Transverse colon (tissue), 4 donors: ENCODE data around the gene HCLS1.

Experiments used
- POLR2A ChIP-seq: fragments of 450-650 bp; IDR thresholded peaks from one replicate; pipeline ENCODE4 v1.6.1; 2016; ENCODE audit warnings: antibody characterized with exemption, mild to moderate bottlenecking, moderate library complexity
- POLR2AphosphoS5 ChIP-seq, 3 donors: sonication (generic); formaldehyde crosslinking; IDR thresholded peaks; one replicate each; pipeline ENCODE4 v1.6.1; 2016; ENCODE audit warnings: antibody characterized with exemption in 3 of 3
- TF ChIP-seq, protein P1 (sequence below), 5 experiments: fragments of 200-600 bp in 3 of 5; fragments of 450-650 bp in 2 of 5; sonication (generic) in 3 of 5; IDR thresholded peaks; 1 replicate in 2 of 5; 2 replicates in 3 of 5; pipeline ENCODE4 v1.5.1; 2016 to 2017; ENCODE audit warnings: antibody characterized with exemption in 5 of 5, inconsistent platforms in 3 of 5, mild to moderate bottlenecking in 2 of 5, moderate library complexity in 1 of 5

DNA sequence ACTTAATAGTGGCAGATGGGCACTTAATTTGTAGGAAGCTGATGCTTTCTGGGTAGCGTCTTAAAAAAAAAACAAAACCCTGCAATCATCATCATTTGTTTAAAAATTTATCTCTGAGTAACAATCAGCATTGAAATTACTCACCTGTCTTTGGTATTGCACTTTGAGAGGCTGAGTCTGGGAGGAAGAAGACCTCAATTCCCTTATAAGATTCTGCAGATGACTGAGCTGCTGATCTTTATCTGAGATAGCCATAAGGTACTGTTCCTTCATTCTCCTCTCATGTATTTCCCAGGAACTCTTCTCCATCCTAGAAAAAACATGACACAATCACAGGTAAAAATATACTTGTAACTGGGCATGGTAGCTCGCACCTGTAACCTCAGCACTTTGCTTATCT lies 16.4 kb upstream of the HCLS1 start:
- TF ChIP-seq, protein P1, sequence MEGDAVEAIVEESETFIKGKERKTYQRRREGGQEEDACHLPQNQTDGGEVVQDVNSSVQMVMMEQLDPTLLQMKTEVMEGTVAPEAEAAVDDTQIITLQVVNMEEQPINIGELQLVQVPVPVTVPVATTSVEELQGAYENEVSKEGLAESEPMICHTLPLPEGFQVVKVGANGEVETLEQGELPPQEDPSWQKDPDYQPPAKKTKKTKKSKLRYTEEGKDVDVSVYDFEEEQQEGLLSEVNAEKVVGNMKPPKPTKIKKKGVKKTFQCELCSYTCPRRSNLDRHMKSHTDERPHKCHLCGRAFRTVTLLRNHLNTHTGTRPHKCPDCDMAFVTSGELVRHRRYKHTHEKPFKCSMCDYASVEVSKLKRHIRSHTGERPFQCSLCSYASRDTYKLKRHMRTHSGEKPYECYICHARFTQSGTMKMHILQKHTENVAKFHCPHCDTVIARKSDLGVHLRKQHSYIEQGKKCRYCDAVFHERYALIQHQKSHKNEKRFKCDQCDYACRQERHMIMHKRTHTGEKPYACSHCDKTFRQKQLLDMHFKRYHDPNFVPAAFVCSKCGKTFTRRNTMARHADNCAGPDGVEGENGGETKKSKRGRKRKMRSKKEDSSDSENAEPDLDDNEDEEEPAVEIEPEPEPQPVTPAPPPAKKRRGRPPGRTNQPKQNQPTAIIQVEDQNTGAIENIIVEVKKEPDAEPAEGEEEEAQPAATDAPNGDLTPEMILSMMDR (IDR thresholded peaks at IDR 0.05): no peak
- TF ChIP-seq POLR2A (no peak), POLR2AphosphoS5 (IDR thresholded peaks at IDR 0.05) (no peak)
